Activated CD4-positive, alpha-beta T cell treated with anti-CD3 and anti-CD28 coated beads for 24 hours (primary cell): ENCODE results near the gene ZDHHC3.
"Not testable (repeated sequence)": the region's sequence is repeated elsewhere in the genome, so short reads cannot be mapped to it uniquely, and the experiment has no call there.

ENCODE experiments used
- DNase-seq, 2 donors: peaks; one replicate each; pipeline ENCODE4 v3.0.0-alpha.2; 2020; ENCODE audit warnings: low read depth in 2 of 2

ZDHHC3 gene

GRCh38 chr3:44963571-44964325, 12.2 kb downstream of the ZDHHC3 start:
- no peak for DNase-seq

GRCh38 chr3:44962621-44963393, 13.2 kb downstream of the ZDHHC3 start:
- no peak for DNase-seq

- DNase-seq: no peak
Observed at GRCh38 chr3:44961888-44962287, 14.1 kb downstream of the ZDHHC3 start.

GRCh38 chr3:44960387-44961026, 15.5 kb downstream of the ZDHHC3 start:
- no peak for DNase-seq

- no peak for DNase-seq
Observed at GRCh38 chr3:44958386-44958785, 17.6 kb downstream of the ZDHHC3 start.

- DNase-seq: no peak
Observed at GRCh38 chr3:44957986-44958385, 18.0 kb downstream of the ZDHHC3 start.

- no peak for DNase-seq
Observed at GRCh38 chr3:44955917-44956316, 20.1 kb downstream of the ZDHHC3 start.

- DNase-seq: no peak
Observed at GRCh38 chr3:44954962-44955361, 21.0 kb downstream of the ZDHHC3 start.

GRCh38 chr3:44954304-44954703, 21.7 kb downstream of the ZDHHC3 start:
- no peak for DNase-seq

- no peak for DNase-seq
Observed at GRCh38 chr3:44952689-44953088, 23.3 kb downstream of the ZDHHC3 start.

- no peak for DNase-seq
Observed at GRCh38 chr3:44950275-44950734, 25.7 kb downstream of the ZDHHC3 start.

GRCh38 chr3:44949770-44950169, 26.2 kb downstream of the ZDHHC3 start:
- not testable (repeated sequence) for DNase-seq

GRCh38 chr3:44948239-44948638, 27.7 kb downstream of the ZDHHC3 start:
- no peak for DNase-seq

GRCh38 chr3:44942202-44942921, 33.6 kb downstream of the ZDHHC3 start:
- no peak for DNase-seq

- DNase-seq: no peak
Observed at GRCh38 chr3:44939581-44940036, 36.4 kb downstream of the ZDHHC3 start.

GRCh38 chr3:44932986-44933944, 42.7 kb downstream of the ZDHHC3 start:
- DNase-seq: no peak

GRCh38 chr3:44932271-44932670, 43.7 kb downstream of the ZDHHC3 start:
- no peak for DNase-seq

- no peak for DNase-seq
Observed at GRCh38 chr3:44931791-44932190, 44.2 kb downstream of the ZDHHC3 start.

- no peak for DNase-seq
Observed at GRCh38 chr3:44930911-44931310, 45.1 kb downstream of the ZDHHC3 start.

GRCh38 chr3:44929782-44930181, 46.2 kb downstream of the ZDHHC3 start:
- DNase-seq: no peak

- no peak for DNase-seq
Observed at GRCh38 chr3:44927371-44927770, 48.6 kb downstream of the ZDHHC3 start.
